NCI-H82 (cell line): Measurements from ENCODE around the gene ITK.
"Not testable (repeated sequence)": the region's sequence is repeated elsewhere in the genome, so short reads cannot be mapped to it uniquely, and the experiment has no call there.

Experiments used
- DNase-seq: peaks from one replicate; lab custom pipeline; 2025; lab: John Stamatoyannopoulos, UW

The ITK gene

DNA sequence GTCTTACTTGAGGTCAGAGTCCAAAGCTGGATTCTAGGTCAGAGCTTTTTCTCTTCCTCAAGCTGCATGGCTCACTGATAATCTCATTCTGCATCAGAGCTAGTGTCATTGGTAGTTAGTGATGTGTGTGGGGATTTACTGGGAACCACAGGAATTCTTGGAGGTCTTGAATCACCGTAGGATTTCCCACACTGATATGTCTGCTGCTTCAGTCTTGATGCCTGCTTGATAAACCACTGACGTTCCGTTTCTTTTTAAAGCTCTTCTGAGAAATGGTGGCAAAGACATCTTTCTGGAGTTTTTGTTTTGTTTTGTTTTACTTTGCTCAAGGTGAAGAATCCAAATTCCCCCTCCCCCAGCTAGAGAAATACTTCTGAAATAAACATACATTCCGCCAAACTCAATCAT is 13.4 kb upstream of the ITK start:
- DNase-seq: peak; percentile 18

DNA sequence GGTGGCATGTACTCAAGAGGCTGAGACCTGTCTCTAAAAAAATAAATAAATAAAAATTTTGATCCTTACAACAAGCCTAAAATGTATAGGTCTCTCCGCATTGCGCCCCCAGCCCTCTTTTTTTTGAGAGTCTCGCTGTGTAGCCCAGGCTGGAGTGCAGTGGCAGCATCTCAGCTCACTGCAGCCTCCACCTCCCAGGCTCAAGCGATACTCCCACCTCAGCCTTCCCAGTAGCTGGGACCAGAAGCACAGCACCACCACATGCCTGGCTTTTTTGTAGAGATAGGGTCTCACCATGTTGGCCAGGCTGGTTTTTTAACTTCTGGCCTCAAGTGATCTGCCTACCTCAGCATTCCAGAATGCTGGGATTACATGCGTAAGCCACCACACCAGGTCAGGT is 12.4 kb upstream of the ITK start:
- DNase-seq: no peak

DNA sequence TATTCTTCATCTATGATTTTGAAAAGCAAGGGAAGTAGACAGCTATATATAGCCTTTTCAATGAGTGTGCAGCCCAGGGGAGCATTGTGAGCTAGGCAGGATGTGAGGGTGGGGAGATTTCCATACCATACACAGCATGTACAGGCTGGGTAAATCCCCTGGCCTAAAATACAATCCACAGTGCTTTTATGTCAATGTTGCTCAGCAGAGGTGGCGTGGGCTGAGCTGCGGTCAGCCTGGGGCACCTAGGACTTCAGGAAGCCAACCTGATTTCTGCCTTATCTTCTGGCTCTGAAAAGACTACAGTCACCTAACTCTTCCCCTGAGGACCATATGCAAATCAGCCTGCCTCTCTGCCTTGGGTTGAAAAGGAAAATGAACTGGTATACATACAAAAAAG is 8.2 kb upstream of the ITK start:
- DNase-seq: no peak

DNA sequence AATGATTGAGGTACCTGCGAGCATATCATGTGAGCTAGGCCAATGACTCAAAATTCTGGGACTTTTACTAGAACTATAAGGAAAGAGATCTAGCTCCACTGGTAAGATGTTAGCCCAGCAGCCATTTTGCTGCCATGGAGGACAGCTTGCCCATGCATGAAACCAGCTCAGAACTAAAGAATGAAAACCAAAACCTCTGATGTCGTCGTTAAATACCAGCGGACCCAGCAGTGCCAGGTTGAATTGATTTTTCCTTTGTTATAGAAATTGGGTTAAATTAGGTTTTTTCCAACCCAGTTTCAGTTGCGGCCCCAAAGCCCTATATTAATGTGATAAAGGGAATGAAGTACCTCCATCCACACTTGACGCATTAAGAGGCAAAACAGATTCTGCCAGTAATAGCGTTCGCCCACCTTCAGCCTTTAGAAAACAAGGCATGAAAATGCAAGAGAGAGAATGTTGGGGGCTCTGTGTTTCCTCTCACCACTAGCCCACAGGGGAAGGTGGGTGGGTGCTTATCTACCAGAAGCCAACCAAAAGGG is 5.5 kb upstream of the ITK start:
- DNase-seq: no peak

DNA sequence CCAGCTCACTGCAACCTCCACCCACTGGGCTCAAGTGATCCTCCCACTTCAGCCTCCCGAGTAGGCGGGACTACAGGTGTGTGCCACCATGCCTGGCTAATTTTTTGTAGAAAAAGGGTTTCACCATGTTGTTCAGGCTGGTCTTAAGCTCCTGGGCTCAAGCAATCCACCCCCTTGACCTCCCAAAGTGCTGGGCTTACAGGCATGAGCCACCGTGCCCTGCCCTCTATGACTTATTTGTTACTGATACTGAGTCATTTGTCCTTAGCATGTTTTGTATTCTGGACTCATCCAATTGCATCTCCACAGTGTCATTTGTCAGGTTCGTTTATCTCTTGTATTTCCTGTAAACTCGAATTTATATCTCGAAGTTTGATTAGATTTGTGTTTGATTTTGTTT is 2.7 kb upstream of the ITK start:
- DNase-seq: no peak

DNA sequence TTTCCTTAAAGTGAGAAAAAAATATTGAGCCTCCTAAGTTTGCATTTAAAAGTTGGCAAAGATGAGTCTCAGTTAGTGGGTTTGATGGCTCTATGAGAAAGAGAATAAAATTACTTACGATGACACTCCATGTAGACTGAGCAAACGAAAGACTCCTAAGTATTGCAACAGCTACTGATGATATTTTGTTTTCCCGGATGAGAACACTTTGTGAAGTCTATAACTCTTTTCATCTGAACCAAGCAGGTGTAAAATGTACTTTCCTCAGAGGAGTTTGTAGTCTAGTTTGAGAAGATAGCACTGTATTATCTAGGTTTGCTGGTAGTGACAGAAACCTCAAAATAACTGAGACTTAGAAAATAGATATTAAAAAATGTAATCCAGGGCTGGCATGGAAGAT is 1.7 kb upstream of the ITK start:
- DNase-seq: no peak

DNA sequence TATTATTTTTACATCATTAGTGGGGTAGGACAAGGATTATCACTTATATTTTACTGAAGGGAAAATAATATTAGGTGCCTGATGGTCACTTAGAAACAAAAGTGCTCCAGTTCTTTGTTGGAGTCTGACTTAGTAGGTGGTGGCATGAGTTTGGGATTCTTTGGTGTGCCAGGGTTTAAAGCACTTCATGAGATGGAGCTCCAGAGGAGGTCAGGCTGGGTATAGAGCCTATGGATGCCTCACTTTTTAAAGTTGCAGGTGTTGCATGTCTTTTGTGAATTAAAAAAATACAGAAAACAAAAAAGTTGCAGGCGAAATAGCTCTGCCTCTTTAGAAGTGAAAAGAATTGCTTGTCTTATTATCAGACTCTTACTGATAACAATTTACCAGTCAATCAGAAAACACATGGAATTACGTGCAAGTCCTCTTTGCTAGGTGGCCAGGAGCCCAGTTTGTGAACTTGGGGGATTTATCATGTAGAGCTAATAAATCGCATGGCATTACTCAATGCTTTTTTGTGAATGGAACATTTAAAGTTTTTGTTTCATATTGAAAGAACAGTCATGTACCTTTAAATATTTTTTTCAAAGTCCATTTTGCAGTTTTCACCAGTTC is 1.6 kb downstream of the ITK start:
- DNase-seq: no peak

DNA sequence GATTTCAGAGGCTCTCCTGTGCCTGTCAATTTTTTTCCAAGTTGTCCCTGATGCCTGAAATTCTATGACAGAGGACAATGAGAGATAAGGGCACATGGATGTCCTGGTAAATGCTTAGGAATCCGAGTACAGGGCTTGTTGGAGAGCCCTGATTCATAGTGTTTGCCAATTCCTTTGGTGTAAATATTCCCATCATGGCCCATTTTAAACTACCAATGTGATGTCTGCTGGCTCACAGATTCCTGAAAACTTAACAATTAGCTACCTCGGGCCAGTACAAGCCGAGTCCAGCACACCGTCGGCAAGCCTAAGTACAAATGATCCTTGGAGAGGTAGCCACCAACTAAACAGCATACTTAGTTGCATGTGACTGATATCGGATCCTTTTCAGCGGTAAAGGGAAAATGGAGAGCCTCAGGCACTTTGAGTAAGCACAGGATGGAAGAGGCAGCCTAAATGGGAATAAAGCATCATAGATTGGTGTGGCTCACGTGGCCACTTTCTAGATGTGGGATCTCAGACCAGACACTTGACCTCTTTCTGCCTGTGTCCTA is 3.6 kb downstream of the ITK start:
- DNase-seq: no peak

DNA sequence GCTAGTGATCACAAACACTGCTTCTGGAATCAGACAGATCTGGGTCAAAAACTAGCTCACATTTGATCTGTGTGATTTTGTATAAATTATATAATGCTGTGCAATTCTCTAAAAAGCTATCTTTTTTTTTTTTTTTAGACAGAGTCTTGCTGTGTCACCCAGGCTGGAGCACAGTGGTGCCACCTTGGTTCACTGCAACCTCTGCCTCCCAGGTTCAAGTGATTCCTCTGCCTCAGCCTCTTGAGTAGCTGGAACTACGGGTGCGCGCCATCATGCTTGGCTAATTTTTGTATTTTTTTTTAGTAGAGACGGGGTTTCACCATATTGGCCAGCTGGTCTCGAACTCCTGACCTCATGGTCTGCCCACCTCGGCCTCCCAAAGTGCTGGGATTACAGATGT is 4.5 kb downstream of the ITK start:
- not testable (repeated sequence) for DNase-seq

DNA sequence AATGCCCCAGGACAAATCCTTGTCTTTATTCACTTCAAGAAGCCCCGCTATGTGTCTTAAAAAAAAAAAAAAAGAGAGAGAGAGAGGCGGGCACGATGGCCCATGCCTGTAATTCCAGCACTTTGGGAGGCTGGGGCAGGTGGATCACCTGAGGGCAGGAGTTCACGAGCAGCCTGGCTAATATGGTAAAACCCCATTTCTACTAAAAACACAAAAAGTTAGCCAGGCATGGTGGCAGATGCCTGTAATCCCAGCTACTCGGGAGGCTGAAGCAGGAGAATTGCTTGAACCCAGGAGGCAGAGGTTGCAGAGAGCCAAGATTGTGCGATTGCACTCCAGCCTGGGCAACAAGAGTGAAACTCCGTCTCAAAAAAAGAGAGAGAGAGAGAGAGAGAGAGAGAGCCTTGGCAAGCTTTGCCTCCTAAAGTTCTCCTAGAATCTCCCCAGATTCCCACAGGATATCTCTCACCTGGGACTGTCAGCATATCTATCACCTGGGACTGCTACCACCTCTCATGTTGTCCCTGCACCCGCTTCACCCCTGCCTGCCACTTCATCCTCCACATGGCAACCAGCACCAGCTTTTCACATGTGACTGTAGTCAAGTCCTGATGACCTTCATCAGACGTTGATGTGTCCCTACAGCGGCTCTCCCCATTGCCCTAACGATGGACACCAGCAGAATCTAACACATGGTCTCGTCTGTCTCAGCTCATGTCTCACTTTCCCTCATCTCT is 5.8 kb downstream of the ITK start:
- DNase-seq: no peak

DNA sequence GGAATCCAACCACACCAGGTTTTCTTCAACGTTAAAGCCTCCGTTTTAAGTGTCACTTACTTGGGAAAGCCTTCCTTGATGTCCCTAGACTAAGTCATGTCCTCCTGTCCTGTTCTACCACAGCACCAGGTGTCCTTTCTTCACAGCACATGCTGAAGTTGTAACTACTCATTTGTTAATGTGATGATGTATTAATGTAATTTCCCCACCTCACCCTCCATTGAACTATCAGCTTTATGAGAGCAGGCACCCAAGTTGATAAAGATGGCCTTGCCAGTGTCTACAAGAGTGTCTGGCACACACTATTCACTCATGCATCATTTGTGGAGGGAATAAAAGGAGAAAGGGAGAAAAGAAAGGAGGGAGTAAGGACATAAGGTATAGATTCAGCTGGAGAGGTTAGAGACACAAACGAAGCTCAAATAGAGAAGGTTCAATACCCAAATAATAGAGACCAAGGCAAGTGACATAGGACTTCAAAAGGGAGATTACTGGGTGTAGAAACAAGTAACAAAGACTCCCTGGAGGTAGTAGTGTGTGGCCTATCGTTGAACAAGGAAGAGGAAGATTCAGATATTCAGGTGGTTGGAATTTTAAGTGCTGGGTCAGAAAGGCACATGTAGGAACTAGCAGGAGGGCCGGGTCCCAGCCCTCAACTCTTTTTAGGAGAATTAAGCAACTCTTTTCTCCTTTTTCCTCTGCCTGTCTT is 6.6 kb downstream of the ITK start:
- no peak for DNase-seq

DNA sequence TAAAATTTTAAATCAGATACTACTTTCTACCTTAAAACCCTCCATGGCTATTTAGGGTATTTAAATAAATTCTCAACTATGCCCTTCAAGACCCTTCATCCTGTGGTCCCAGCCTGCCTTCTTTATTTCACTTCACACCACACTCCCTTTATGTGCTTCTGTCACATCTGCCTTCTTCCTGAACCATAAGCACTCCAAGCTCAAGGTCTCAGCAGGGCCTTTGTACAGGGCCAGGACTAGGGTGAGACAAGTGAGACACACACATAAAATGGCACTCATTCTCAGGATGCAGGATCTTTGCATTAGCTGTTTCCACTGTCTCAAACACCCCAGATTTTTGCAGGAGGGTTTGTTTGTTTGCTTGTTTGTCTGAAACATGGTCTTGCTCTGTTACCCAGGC is 7.6 kb downstream of the ITK start:
- DNase-seq: no peak

DNA sequence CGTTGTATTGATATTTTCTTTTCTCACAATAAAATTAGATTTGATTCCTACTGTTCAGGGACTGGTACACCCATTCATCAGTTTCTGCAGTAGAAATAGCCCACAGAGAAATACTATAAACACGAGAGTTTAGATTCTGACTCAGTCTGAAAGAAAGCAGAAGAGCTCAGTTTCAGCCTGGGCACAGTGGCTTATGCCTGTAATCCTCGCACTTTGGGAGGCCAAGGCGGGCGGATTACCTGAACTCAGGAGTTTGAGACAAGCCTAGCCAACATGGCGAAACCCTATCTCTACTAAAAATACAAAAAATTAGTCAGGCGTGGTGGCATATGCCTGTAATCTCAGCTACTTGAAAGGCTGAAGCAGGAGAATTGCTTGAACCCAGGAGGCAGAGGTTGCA is 8.6 kb downstream of the ITK start:
- no peak for DNase-seq

DNA sequence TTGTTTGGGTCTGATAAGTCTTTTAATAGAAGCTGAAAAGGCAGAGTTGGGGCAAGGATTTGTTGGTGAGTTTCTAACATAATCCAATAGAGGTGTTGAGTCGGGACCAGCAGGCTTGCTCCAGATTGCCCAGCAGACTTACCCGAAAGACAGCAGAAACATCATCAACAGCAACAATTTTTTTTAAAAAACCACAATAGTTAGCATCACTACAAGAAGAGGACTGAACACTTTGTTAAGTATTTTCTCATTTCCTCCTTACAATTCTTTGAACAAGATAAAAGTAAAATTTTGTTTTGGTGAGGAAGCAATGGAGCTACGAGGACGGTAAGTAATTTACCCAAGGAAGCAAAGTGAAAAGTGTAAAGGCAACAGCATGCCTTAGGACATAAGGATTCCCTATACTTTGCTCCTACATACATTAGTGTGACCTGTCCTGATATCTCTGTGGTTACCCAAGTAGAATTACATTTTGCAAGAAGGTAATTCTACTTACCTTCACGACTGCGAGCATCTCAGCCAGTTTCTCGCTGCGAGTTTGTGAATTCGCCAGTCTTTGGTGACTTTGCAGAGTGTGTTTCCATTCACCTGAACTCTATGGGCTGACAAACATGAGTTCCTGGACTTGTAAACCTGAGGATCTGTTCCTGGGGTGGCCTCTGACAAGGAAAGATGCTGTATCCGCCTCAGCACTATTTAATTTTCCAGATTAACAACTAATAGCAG is 13.2 kb downstream of the ITK start:
- DNase-seq: peak; percentile 4

DNA sequence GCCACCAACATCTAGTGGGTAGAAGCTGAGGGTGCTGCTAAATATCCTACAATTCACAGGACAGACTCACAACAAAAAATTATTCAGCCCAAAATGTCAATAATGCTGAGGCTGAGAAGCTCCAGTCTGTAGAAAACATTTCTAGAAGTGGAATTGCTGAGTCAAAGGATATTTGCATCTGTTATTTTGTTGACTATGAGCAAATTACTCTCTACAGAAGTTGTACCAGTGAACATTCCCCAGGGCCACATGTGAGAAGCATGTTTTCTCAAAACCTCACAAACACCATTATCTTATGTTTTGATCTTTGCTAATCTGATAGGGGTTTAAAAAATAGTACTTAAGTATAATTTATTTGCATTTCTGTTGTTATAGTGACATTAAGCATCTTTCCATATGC is 15.4 kb downstream of the ITK start:
- DNase-seq: no peak

DNA sequence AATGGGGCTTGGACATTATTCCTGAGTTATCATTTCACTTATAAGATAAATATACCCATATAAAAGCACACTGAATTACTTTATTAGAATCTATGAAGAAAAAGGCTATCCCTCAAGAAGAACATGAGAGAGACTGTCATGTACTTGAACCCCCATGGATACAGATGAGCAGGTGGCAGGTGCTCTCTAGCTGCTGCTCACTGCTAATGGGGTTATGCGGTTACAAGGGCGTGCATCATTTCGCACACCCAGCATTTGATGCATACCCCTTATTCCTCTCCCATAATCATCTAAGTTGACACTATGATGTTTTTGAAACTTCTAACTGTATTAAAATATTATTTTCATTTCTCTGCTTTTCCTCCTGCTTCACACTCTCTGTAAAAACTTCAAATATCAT is 16.4 kb downstream of the ITK start:
- peak; percentile 1 for DNase-seq

DNA sequence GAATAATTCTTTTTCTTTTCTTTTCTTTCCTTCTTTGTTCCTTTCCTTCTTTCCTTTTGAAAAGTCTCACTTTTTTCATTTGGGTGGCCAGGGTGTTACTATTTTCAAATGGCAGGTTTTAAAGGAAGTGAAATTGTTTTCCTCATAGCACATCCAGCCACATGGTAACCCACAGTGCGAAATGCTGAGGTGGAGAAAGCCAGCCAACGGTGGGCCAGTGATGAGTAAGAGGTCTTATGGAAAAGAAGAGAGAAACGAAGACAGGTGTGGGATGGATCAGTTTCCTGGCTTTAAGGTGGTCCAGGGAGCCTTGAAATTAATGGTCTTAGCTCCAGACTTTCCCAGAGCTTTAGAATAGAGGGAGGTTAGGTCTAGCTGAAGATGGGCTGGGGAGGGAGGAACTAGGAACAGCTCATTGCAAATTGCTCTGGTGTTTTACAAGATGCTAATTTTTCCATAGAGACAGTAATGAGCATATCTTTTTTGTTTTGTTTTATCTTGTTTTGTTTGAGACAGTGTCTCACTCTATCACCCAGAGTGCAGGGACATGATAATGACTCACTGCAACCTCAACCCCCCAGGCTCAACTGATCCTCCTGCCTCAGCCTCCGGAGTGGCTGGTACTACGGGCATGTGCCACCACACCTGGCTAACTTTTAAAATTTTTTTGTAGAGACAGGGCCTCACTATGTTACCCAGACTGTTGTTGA is 17.8 kb downstream of the ITK start:
- DNase-seq: no peak

DNA sequence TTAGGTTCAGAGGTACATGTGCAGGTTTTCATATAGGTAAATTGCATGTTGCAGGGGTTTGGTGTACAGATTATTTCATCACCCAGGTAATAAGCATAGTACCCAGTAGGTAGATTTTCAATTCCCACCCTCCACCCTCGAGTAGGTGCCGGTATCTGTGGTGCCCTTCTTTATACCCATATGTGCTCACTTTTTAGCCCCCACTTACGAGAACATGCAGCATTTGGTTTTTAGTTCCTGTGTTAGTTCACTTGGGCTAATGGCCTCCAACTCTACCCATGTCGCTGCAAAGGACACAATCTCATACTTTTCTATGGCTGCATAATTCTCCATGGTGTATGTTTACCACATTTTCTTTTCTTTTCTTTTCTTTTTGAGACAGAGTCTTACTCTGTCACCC is 21.2 kb downstream of the ITK start:
- DNase-seq: no peak

DNA sequence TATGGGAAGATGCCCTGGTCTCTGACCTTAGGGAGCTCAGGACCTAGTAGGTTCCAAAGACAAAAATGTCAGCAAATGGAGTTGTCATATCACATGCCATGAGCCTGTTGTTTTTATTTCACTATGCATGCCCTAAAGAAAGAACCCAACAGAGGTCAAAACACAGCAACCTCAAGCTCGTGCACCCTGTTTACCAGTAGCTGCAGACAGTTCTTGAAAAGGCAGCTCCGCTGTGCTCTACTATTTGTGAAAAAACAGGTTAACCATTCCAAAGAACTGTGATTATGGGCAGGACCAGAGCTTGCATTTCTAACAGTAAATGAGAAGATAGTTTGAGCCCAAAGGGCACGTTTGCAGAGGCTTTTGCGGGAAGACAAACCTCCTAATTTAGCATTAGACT is 22.8 kb downstream of the ITK start:
- DNase-seq: no peak

DNA sequence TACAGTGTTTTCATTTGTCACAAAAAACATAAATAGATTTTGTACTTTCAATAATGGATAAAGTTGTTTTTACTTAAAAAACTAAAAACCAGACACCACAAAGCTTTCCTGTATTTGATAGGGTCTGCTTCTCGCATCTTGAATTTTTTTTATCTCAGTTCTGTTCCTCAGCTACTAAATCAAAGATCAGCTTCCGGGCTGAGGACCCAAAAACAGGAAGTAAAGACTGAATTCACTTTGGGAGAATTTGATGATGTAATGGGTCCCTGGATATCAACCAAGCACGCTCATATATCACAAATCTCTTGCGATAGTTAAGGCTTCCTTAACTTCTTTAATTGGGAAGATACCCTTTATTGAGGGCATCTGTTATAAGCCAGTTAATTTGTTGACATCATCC is 24.1 kb downstream of the ITK start:
- DNase-seq: no peak

DNA sequence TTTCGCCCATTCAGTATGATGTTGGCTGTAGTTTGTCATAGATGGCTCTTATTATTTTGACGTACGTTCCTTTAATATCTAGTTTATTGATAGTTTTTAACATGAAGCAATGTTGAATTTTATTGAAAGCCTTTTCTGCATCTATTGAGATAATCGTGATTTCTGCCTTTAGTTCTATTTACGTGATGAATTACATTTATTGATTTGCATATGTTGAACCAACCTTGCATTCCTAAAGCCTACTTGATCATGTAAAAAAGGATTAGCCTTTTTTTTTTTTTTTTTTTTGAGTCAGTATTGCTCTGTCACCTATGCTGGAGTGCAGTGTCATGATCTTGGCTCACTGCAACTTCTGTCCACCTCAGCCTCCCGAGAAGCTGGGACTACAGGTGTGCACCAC is 25.1 kb downstream of the ITK start:
- DNase-seq: no peak

DNA sequence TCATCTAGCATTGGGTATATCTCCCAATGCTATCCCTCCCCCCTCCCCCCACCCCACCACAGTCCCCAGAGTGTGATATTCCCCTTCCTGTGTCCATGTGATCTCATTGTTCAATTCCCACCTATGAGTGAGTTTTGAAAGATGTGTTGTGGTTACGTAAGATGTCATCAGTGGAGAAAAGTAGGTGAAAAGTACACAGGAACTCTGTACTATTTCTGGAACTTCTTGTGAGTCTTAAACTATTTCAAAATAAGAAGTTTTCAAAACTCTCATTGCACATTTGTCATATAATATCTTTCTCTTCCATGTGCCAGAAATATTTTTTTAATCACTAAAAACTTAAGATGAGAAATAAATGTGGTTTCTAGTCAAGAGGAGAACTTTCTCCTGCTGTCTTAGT is 30.0 kb downstream of the ITK start:
- not testable (repeated sequence) for DNase-seq
